ENCODE results near the gene MTARC2.

MTARC2 gene

GRCh38 chr1:220770245-220770913 is 22.3 kb downstream of the MTARC2 start:
- no peak for DNase-seq

- no peak for DNase-seq
Measured at GRCh38 chr1:220772846-220773245, 24.7 kb downstream of the MTARC2 start.

GRCh38 chr1:220775240-220775853 is 27.2 kb downstream of the MTARC2 start:
- DNase-seq = no peak

- DNase-seq = no peak
Measured at GRCh38 chr1:220776254-220776653, 28.1 kb downstream of the MTARC2 start.

GRCh38 chr1:220776720-220777326 is 28.7 kb downstream of the MTARC2 start:
- peak; percentile 66 for DNase-seq

- no peak for DNase-seq
Measured at GRCh38 chr1:220783453-220783852, 35.3 kb downstream of the MTARC2 start.

GRCh38 chr1:220784751-220785150 is 36.6 kb downstream of the MTARC2 start:
- no peak for DNase-seq

- no peak for DNase-seq
Measured at GRCh38 chr1:220785166-220786056, 37.3 kb downstream of the MTARC2 start.

- no peak for DNase-seq
Measured at GRCh38 chr1:220786057-220786336, 37.9 kb downstream of the MTARC2 start.

GRCh38 chr1:220786337-220787068 is 38.4 kb downstream of the MTARC2 start, which contains the start of gene MTARC1:
MTARC1 (plus strand) TSS chr1:220786913; CDS start chr1:220786945, 32 bp downstream.
- peak; percentile 66 for DNase-seq

- DNase-seq = peak; percentile 56
Measured at GRCh38 chr1:220787069-220787619, 39.0 kb downstream of the MTARC2 start.

GRCh38 chr1:220788900-220789299 is 40.8 kb downstream of the MTARC2 start:
- no peak for DNase-seq

- DNase-seq = no peak
Measured at GRCh38 chr1:220789532-220790147, 41.5 kb downstream of the MTARC2 start.

- no peak for DNase-seq
Measured at GRCh38 chr1:220791285-220791684, 43.2 kb downstream of the MTARC2 start.

- no peak for DNase-seq
Measured at GRCh38 chr1:220791956-220792355, 43.8 kb downstream of the MTARC2 start.

GRCh38 chr1:220796530-220796929 is 48.4 kb downstream of the MTARC2 start:
- no peak for DNase-seq

- DNase-seq = no peak
Measured at GRCh38 chr1:220797044-220797443, 48.9 kb downstream of the MTARC2 start.

GRCh38 chr1:220797553-220797952 is 49.4 kb downstream of the MTARC2 start:
- no peak for DNase-seq

- DNase-seq = no peak
Measured at GRCh38 chr1:220798338-220798737, 50.2 kb downstream of the MTARC2 start.

- no peak for DNase-seq
Measured at GRCh38 chr1:220800262-220800661, 52.1 kb downstream of the MTARC2 start.

- DNase-seq = no peak
Measured at GRCh38 chr1:220803401-220804201, 55.5 kb downstream of the MTARC2 start.
